Natural killer cell (primary cell): ENCODE measurements around the gene ANKH. TPM values are rescaled to one million over a fixed set of nuclear protein-coding genes. Genes with fewer than 3 reads are reported as not detected.
"Not testable (repeated sequence)": the region's sequence is repeated elsewhere in the genome, so short reads cannot be mapped to it uniquely, and the experiment has no call there.

Experiments
- ATAC-seq, 3 donors: fragments of 150-1000 bp in 2 of 3; fragments of 200-7000 bp in 1 of 3; cut with Tn5 transposase; 1 replicate in 1 of 3; 2 replicates in 2 of 3; pipeline ENCODE4 v1.10.0; 2021; ENCODE audit warnings: mild to moderate bottlenecking in 2 of 3, moderate library complexity in 2 of 3
- DNase-seq, 2 donors: peaks; one replicate each; pipeline versions ENCODE4 v3.0.0 to v3.0.0-alpha.2; 2013 to 2021; ENCODE audit warnings: mixed read lengths in 1 of 2
- H3K27ac ChIP-seq: one replicate; pipeline ENCODE4 v1.5.1; 2013; ENCODE audit warnings: mild to moderate bottlenecking, low read length
- H3K27me3 ChIP-seq: one replicate; pipeline ENCODE4 v1.6.1; 2013; ENCODE audit warnings: low read length; ENCODE audit not compliant: control insufficient read depth, insufficient read depth
- H3K36me3 ChIP-seq: one replicate; pipeline ENCODE4 v1.6.1; 2013; ENCODE audit warnings: low read length; ENCODE audit not compliant: control insufficient read depth, insufficient read depth
- H3K4me1 ChIP-seq: one replicate; pipeline ENCODE4 v1.6.1; 2013; ENCODE audit warnings: low read length; ENCODE audit not compliant: control insufficient read depth, insufficient read depth
- H3K4me3 ChIP-seq: one replicate; pipeline ENCODE4 v1.5.1; 2013; ENCODE audit warnings: low read length
- H3K9me3 ChIP-seq: one replicate; pipeline ENCODE4 v1.6.1; 2013; ENCODE audit warnings: low read length; ENCODE audit not compliant: control insufficient read depth, insufficient read depth
- H3K27ac Mint-ChIP-seq, 2 donors: one replicate each; pipeline ENCODE4 v1.8.0; 2022; ENCODE audit warnings: mild to moderate bottlenecking in 2 of 2, mixed read lengths in 2 of 2, moderate library complexity in 1 of 2
- H3K27me3 Mint-ChIP-seq, 2 donors: one replicate each; pipeline ENCODE4 v1.8.0; 2022; ENCODE audit warnings: low read depth in 2 of 2, mixed read lengths in 2 of 2
- H3K36me3 Mint-ChIP-seq: one replicate; pipeline ENCODE4 v1.8.0; 2022; ENCODE audit warnings: mixed read lengths
- H3K4me1 Mint-ChIP-seq, 2 donors: one replicate each; pipeline ENCODE4 v1.8.0; 2022; ENCODE audit warnings: mixed read lengths in 2 of 2
- H3K4me3 Mint-ChIP-seq: one replicate; pipeline ENCODE4 v1.8.0; 2022; ENCODE audit warnings: mild to moderate bottlenecking, moderate library complexity, mixed read lengths
- H3K9me3 Mint-ChIP-seq, 2 donors: one replicate each; pipeline ENCODE4 v1.8.0; 2022; ENCODE audit warnings: mixed read lengths in 2 of 2
- WGBS: methylation state at CpG from one replicate; pipeline ENCODE4 v1.1.7; 2013; ENCODE audit warnings: missing lambda C conversion rate; ENCODE audit not compliant: insufficient coverage; 5-methylcytosine and 5-hydroxymethylcytosine counted together
- intact Hi-C: fragments of 100-400 bp; cut with micrococcal nuclease; formaldehyde crosslinking; loops from one replicate; pipeline ENCODE4 v1.14.2; 2022
- total RNA-seq, 4 donors: library from RNA; stranded (reverse); fragments of 120-200 nt in 1 of 4; gene quantifications; one replicate each; pipeline versions ENCODE4 v1.2.3 to v1.2.4, GENCODE V29; 2013 to 2022
- TF ChIP-seq, protein P1 (sequence below): fragments of 200-600 bp; IDR thresholded peaks from one replicate; pipeline ENCODE4 v1.8.0; 2022; ENCODE audit warnings: antibody characterized with exemption

The ANKH gene
- total RNA-seq, 3 donors from 2014 or later (not counting 1 experiment from before 2014, with no cell fraction given): 52.9 to 78.0 (median 63.8) TPM

DNA sequence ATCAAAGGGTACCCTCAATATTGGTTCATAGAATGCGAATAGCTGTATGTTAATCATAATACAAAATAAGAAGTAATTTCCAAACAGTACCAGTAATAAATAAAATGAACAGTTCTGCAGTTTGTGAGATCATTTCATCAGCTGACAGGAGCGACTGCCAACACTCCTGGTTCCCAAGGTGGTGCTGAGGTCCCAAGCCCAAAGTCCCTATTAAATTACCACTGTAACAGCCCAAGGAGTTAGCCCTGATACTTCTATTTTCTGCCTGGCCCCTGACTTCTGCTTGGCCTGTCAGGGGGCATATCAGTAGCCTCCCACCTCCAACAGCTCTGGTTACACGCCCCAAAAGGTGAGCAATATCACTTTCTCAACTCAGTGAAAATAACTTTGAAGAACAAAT is 47.1 kb downstream of the ANKH start:
- intact Hi-C loops: no loop called here
- no peaks in the 10 kb centered on the region for H3K9me3 Mint-ChIP-seq
- no peak overlapping the region for H3K27ac Mint-ChIP-seq
- Histone ChIP-seq H3K27ac (no peak overlapping the region), H3K9me3 (no peaks in the 10 kb centered on the region), H3K4me1 (no peaks in the 10 kb centered on the region), H3K4me3 (no peak overlapping the region), H3K36me3 (no peaks in the 10 kb centered on the region), H3K27me3 (no peaks in the 10 kb centered on the region)
- no peak overlapping the region for H3K4me3 Mint-ChIP-seq
- H3K4me1 Mint-ChIP-seq: peaks cover 18% of the 10 kb centered on the region in 2 donors
- H3K27me3 Mint-ChIP-seq: no peaks in the 10 kb centered on the region
- WGBS: 100% methylated on average over 1 of the region's 3 CpGs
- ATAC-seq (no peak), DNase-seq (no peak)
- no peaks in the 10 kb centered on the region for H3K36me3 Mint-ChIP-seq
- TF ChIP-seq, protein P1, sequence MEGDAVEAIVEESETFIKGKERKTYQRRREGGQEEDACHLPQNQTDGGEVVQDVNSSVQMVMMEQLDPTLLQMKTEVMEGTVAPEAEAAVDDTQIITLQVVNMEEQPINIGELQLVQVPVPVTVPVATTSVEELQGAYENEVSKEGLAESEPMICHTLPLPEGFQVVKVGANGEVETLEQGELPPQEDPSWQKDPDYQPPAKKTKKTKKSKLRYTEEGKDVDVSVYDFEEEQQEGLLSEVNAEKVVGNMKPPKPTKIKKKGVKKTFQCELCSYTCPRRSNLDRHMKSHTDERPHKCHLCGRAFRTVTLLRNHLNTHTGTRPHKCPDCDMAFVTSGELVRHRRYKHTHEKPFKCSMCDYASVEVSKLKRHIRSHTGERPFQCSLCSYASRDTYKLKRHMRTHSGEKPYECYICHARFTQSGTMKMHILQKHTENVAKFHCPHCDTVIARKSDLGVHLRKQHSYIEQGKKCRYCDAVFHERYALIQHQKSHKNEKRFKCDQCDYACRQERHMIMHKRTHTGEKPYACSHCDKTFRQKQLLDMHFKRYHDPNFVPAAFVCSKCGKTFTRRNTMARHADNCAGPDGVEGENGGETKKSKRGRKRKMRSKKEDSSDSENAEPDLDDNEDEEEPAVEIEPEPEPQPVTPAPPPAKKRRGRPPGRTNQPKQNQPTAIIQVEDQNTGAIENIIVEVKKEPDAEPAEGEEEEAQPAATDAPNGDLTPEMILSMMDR: no peak

DNA sequence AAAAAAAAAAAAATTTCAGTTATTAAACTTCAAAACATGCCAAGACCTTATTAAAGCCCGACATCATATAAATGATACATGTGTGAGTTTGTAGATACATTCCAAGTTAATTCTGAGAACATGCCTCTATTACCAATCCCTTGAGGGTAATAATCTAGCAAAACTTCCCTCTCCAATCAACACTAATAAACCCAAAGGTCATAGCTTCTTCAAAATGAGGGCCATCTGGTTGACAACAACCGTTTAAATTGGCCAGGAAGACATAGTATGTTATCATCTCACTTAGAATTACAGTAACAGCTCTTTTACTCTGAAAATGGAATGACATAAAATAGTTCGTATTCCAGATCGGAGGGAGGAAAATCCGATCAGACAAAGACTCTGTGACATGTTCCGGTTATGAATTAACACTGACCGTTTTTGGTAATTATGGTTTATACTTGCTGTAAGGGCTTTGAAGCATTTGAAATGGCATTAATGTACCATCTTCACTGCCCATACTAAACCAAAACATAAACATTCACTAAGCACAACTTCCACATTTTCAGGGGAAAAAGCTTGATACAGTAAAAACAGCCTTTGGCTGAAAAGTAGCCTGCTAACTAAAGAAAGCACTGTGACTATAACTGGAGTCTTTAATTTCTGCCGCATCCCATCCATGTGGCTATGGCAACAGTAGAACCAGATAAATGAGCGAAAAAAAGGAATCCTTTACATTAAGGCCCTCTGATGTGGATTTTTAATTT is 50.3 kb downstream of the ANKH start:
- H3K4me1 ChIP-seq: peaks cover 2% of the 10 kb centered on the region
- intact Hi-C loops: no loop called here
- TF ChIP-seq, protein P1: no peak
- H3K27ac ChIP-seq: no peak overlapping the region
- DNase-seq: no peak
- H3K4me3 Mint-ChIP-seq: no peak overlapping the region
- no peak overlapping the region for H3K4me3 ChIP-seq
- no peaks in the 10 kb centered on the region for H3K9me3 Mint-ChIP-seq
- WGBS: 94% methylated on average over 6 of the region's 9 CpGs
- H3K27me3 ChIP-seq: no peaks in the 10 kb centered on the region
- H3K36me3 Mint-ChIP-seq: no peaks in the 10 kb centered on the region
- ATAC-seq: no peak
- no peaks in the 10 kb centered on the region for H3K9me3 ChIP-seq
- H3K27ac Mint-ChIP-seq: no peak overlapping the region
- no peaks in the 10 kb centered on the region for H3K36me3 ChIP-seq
- peaks cover 22 to 26% of the 10 kb centered on the region in 2 donors for H3K4me1 Mint-ChIP-seq
- H3K27me3 Mint-ChIP-seq: no peaks in the 10 kb centered on the region

DNA sequence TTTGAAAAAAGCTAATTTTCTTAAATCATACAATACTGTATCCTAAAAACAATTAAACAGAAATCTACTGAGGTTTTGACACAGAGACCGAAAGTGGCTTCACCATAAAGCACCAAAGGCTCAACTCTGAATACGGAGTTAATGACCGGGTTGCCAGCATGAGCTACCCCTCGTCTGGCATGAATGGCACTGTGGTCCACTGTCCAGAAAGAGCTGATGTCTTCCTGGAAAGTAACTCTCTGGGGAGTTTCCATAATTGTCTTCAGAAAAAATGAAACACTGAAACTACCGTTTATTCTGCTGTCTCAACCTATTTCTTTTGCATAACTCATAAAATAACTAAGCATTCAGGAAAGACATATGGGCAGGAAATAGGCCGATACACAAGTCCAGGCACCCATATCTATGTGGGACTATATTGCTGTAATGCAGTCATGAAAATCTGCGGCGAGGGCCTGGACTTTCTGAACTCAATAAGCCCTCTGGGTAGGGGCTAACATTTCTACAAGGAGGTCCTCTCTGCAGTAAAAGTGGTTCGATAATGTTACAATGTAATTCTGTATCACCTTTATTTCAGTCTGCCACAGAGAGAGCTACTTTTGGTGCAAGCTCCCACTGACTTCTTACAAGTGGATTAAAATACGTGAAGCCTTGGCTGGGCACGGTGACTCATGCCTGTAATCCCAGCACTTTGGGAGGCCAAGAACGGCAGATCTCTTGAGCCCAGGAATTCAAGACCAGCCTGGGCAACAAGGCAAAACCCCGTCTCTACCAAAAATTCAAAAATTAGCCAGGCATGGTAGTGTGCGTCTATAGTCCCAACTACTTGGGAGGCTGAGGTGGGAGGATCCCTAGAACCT is 52.4 kb downstream of the ANKH start:
- H3K4me1 Mint-ChIP-seq: peaks cover 22 to 35% of the 10 kb centered on the region in 2 donors
- DNase-seq (no peak), ATAC-seq (no peak)
- TF ChIP-seq, protein P1: no peak
- H3K36me3 ChIP-seq: no peaks in the 10 kb centered on the region
- no peaks in the 10 kb centered on the region for H3K9me3 ChIP-seq
- H3K27ac Mint-ChIP-seq: no peak overlapping the region
- H3K27ac ChIP-seq: no peak overlapping the region
- no peaks in the 10 kb centered on the region for H3K27me3 Mint-ChIP-seq
- no peak overlapping the region for H3K4me3 ChIP-seq
- H3K9me3 Mint-ChIP-seq: no peaks in the 10 kb centered on the region
- WGBS: 81% methylated on average over 14 of the region's 14 CpGs
- intact Hi-C loops: loop anchor here (10.0 kb wide), 1 partner anchor 154 kb away; the partner anchor contains the start of gene OTULIN
- H3K4me1 ChIP-seq: peaks cover 2% of the 10 kb centered on the region
- no peak overlapping the region for H3K4me3 Mint-ChIP-seq
- H3K27me3 ChIP-seq: no peaks in the 10 kb centered on the region
- H3K36me3 Mint-ChIP-seq: no peaks in the 10 kb centered on the region

DNA sequence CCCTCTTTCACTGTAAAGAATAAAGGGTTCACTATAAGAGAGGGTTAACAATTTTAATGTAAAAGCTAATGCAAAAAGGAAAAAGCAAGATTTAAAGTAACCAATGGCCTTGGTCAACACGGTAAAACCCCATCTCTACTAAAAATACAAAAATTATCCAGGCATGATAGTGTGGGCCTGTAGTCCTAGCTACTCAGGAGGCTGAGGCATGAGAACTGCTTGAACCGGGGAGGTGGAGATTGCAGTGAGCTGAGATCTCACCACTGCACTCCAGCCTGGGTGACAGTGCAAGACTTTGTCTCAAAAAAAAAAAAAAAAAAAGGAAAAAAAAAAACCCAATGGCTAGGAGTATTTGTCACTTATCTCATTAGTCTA is 53.8 kb downstream of the ANKH start:
- not testable (repeated sequence) for H3K4me3 ChIP-seq, DNase-seq, H3K27ac ChIP-seq, H3K36me3 ChIP-seq, H3K9me3 Mint-ChIP-seq, H3K27me3 ChIP-seq, H3K36me3 Mint-ChIP-seq, H3K9me3 ChIP-seq, H3K27me3 Mint-ChIP-seq, H3K4me3 Mint-ChIP-seq, H3K4me1 ChIP-seq
- intact Hi-C loops: loop anchor here (1.0 to 10.0 kb wide), 2 partner anchors 8 to 153 kb away; partner anchors contain the start of gene OTULIN
- 86% methylated on average over 1 of the region's 2 CpGs for WGBS
- ATAC-seq: peak; percentile 15 to 31 (median 28)
- peaks cover 36 to 49% of the 10 kb centered on the region in 2 donors for H3K4me1 Mint-ChIP-seq
- peak overlapping the region; percentile 17 to 42 for H3K27ac Mint-ChIP-seq
